HepG2 (cell line): ENCODE data around the gene PNPLA1. TPM values are rescaled to one million over a fixed set of nuclear protein-coding genes. Genes with fewer than 3 reads are reported as not detected.
A peak's percentile ranks its signal among the peaks of the same experiment; 100 is the strongest.

ENCODE experiments used
- ARHGAP35 ChIP-seq: sonication (generic); formaldehyde crosslinking; IDR thresholded peaks from 2 replicates; pipeline ENCODE4 v1.9.0; 2022; ENCODE audit warnings: mild to moderate bottlenecking, inconsistent platforms, moderate library complexity, missing genetic modification reagents, borderline replicate concordance
- ATAD3A ChIP-seq: sonication (generic); formaldehyde crosslinking; IDR thresholded peaks from 2 replicates; pipeline ENCODE4 v1.4.0; 2020; ENCODE audit warnings: missing genetic modification reagents
- DNMT3B ChIP-seq: conservative IDR thresholded peaks from 2 replicates; pipeline ENCODE4 v1.6.1; 2016; ENCODE audit warnings: missing biosample characterization, control low read depth
- MED1 ChIP-seq: sonication (generic); formaldehyde crosslinking; IDR thresholded peaks from 2 replicates; pipeline ENCODE4 v1.4.0; 2020; ENCODE audit warnings: missing genetic modification reagents
- MEF2D ChIP-seq: sonication (generic); formaldehyde crosslinking; IDR thresholded peaks from 2 replicates; pipeline ENCODE4 v1.5.1; 2020; ENCODE audit warnings: mild to moderate bottlenecking, missing genetic modification reagents
- NR2C2 ChIP-seq: sonication (generic); formaldehyde crosslinking; IDR thresholded peaks from 2 replicates; pipeline ENCODE4 v1.4.0; 2020; ENCODE audit warnings: missing genetic modification reagents, mild to moderate bottlenecking, moderate library complexity, borderline replicate concordance
- NR2F1 ChIP-seq, 2 experiments: fragments of 450-650 bp in 1 of 2; formaldehyde crosslinking in 1 of 2; IDR thresholded peaks; 2 replicates each; pipeline versions ENCODE4 v1.5.0 to v1.6.1; 2016 to 2020; ENCODE audit warnings: mild to moderate bottlenecking in 1 of 2, missing compliant biosample characterization in 1 of 2, missing genetic modification reagents in 1 of 2, moderate library complexity in 1 of 2
- PRDM10 ChIP-seq: sonication (generic); formaldehyde crosslinking; IDR thresholded peaks from 2 replicates; pipeline ENCODE4 v1.4.0; 2020; ENCODE audit warnings: low read depth, missing genetic modification reagents
- YEATS2 ChIP-seq: sonication (generic); formaldehyde crosslinking; IDR thresholded peaks from 2 replicates; pipeline ENCODE4 v1.4.0; 2020; ENCODE audit warnings: missing genetic modification reagents, borderline replicate concordance
- ZFP41 ChIP-seq: sonication (generic); formaldehyde crosslinking; IDR thresholded peaks from 2 replicates; pipeline ENCODE4 v1.4.0; 2020; ENCODE audit warnings: mild to moderate bottlenecking, missing genetic modification reagents, borderline replicate concordance
- ZNF160 ChIP-seq: sonication (generic); formaldehyde crosslinking; IDR thresholded peaks from 2 replicates; pipeline ENCODE4 v1.8.0; 2022; ENCODE audit warnings: mild to moderate bottlenecking, inconsistent platforms, missing genetic modification reagents
- ZNF232 ChIP-seq: sonication (generic); formaldehyde crosslinking; IDR thresholded peaks from 2 replicates; pipeline ENCODE4 v1.4.0; 2020; ENCODE audit warnings: missing genetic modification reagents, borderline replicate concordance
- ZNF609 ChIP-seq: sonication (generic); formaldehyde crosslinking; IDR thresholded peaks from 2 replicates; pipeline ENCODE4 v1.4.0; 2020; ENCODE audit warnings: mild to moderate bottlenecking, missing genetic modification reagents, borderline replicate concordance
- ZNF737 ChIP-seq: sonication (generic); formaldehyde crosslinking; IDR thresholded peaks from 2 replicates; pipeline ENCODE4 v1.5.0; 2020; ENCODE audit warnings: missing genetic modification reagents, mild to moderate bottlenecking, borderline replicate concordance
- polyA plus RNA-seq, 8 experiments: library from polyadenylated mRNA; depleted of rRNA in 3 of 8; stranded (reverse) in 7 of 8; unstranded in 1 of 8; fragments of >200 nt; fragmentation: Illumina TruSeq in 4 of 8; extraction: Trizol in 4 of 8; gene quantifications; 2 replicates each; pipeline versions ENCODE4 v1.2.1 to v1.2.3, GENCODE V29; 2011 to 2016; ENCODE audit warnings: low read depth in 4 of 8, missing spikeins in 1 of 8, mixed read lengths in 1 of 8; ENCODE audit not compliant: insufficient read depth in 1 of 8
- total RNA-seq, 5 experiments: library from RNA; depleted of rRNA; stranded (reverse); fragments of >200 nt; fragmentation: Illumina TruSeq; extraction: Trizol; gene quantifications; 2 replicates each; pipeline ENCODE4 v1.2.3, GENCODE V29; 2016; ENCODE audit warnings: low read depth in 1 of 5
- TF ChIP-seq, protein P1 (sequence below): sonication (generic); formaldehyde crosslinking; IDR thresholded peaks from 2 replicates; pipeline ENCODE4 v1.4.0; 2020; ENCODE audit warnings: missing genetic modification reagents, borderline replicate concordance

PNPLA1 gene
- total and polyA plus RNA-seq, 2 of the 13 experiments (the other 11 are each of a cell fraction or from before 2014, with no cell fraction given), result not detected

DNA sequence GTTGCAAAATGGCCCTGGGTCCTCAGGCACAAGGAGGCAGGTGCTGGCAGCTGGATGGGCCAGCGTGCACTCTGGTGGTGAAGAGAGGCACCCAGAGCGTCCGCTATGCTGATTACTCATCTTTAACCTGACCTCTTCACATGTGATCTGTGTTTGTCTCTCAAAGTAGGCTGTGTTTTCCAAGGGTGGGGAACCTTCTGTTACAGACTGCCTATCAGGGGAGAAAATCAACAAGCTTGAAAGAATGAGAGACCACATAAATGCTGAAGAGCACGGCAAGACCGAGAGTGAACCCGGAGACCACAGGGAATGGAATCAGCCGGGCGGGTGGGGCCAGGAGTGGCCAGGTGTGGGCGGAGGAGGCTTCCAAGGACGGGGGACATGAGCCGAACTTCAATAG lies 50.6 kb downstream of the PNPLA1 start (continued):
- TF ChIP-seq, protein P1, sequence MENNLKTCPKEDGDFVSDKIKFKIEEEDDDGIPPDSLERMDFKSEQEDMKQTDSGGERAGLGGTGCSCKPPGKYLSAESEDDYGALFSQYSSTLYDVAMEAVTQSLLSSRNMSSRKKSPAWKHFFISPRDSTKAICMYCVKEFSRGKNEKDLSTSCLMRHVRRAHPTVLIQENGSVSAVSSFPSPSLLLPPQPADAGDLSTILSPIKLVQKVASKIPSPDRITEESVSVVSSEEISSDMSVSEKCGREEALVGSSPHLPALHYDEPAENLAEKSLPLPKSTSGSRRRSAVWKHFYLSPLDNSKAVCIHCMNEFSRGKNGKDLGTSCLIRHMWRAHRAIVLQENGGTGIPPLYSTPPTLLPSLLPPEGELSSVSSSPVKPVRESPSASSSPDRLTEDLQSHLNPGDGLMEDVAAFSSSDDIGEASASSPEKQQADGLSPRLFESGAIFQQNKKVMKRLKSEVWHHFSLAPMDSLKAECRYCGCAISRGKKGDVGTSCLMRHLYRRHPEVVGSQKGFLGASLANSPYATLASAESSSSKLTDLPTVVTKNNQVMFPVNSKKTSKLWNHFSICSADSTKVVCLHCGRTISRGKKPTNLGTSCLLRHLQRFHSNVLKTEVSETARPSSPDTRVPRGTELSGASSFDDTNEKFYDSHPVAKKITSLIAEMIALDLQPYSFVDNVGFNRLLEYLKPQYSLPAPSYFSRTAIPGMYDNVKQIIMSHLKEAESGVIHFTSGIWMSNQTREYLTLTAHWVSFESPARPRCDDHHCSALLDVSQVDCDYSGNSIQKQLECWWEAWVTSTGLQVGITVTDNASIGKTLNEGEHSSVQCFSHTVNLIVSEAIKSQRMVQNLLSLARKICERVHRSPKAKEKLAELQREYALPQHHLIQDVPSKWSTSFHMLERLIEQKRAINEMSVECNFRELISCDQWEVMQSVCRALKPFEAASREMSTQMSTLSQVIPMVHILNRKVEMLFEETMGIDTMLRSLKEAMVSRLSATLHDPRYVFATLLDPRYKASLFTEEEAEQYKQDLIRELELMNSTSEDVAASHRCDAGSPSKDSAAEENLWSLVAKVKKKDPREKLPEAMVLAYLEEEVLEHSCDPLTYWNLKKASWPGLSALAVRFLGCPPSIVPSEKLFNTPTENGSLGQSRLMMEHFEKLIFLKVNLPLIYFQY (CRISPR knock-in tag), result no peak
- no peak for TF ChIP-seq ZFP41 (CRISPR knock-in tag)
- no peak for TF ChIP-seq ZNF232
- no peak for TF ChIP-seq ZNF737 (CRISPR knock-in tag)
- no peak for TF ChIP-seq MEF2D (CRISPR knock-in tag)
- TF ChIP-seq YEATS2 (CRISPR knock-in tag), result no peak
- TF ChIP-seq ZNF160 (CRISPR knock-in tag), result no peak
- TF ChIP-seq ZNF609 (CRISPR knock-in tag), result no peak
- TF ChIP-seq DNMT3B (CRISPR knock-in tag), result no peak
- TF ChIP-seq PRDM10, result peak; percentile 75; the same call in 1 of the 2 replicates
- no peak for TF ChIP-seq ATAD3A
- TF ChIP-seq NR2F1 (CRISPR knock-in tag; IDR thresholded peaks at IDR 0.05), result peak; percentile 43 to 63; a peak in 3 of 4 replicates
- TF ChIP-seq MED1 (CRISPR knock-in tag), result no peak; the same call in 1 of the 2 replicates
- no peak for TF ChIP-seq NR2C2
- TF ChIP-seq ARHGAP35, result no peak
